ENCODE measurements around the gene SYTL2.
"Not testable (repeated sequence)": the region's sequence is repeated elsewhere in the genome, so short reads cannot be mapped to it uniquely, and the experiment has no call there.

Gene SYTL2

GRCh38 chr11:85682330-85683305 is 128.3 kb downstream of the SYTL2 start:
- DNase-seq (ENCODE audit: low spot score), result peak; percentile 87

- no peak for DNase-seq (ENCODE audit: low spot score)
Observed at GRCh38 chr11:85680897-85681296, 130.0 kb downstream of the SYTL2 start.

- DNase-seq (ENCODE audit: low spot score), result no peak
Observed at GRCh38 chr11:85679576-85679975, 131.4 kb downstream of the SYTL2 start.

- no peak for DNase-seq (ENCODE audit: low spot score)
Observed at GRCh38 chr11:85673393-85673792, 137.5 kb downstream of the SYTL2 start.

GRCh38 chr11:85672105-85672902 is 138.6 kb downstream of the SYTL2 start:
- DNase-seq (ENCODE audit: low spot score), result no peak

GRCh38 chr11:85670949-85671663 is 139.8 kb downstream of the SYTL2 start:
- DNase-seq (ENCODE audit: low spot score), result not testable (repeated sequence)

GRCh38 chr11:85668157-85668556 is 142.8 kb downstream of the SYTL2 start:
- DNase-seq (ENCODE audit: low spot score), result no peak

GRCh38 chr11:85666687-85667086 is 144.3 kb downstream of the SYTL2 start:
- no peak for DNase-seq (ENCODE audit: low spot score)

- DNase-seq (ENCODE audit: low spot score), result no peak
Observed at GRCh38 chr11:85665733-85666132, 145.2 kb downstream of the SYTL2 start.

GRCh38 chr11:85664615-85665481 is 146.1 kb downstream of the SYTL2 start, which contains the start of gene CREBZF:
TSS of gene CREBZF (minus strand) at chr11:85665129. CDS start at chr11:85664875, 254 bp downstream.
- peak; percentile 97 for DNase-seq (ENCODE audit: low spot score)

- peak; percentile 85 for DNase-seq (ENCODE audit: low spot score)
Observed at GRCh38 chr11:85663753-85664614, 147.0 kb downstream of the SYTL2 start.

- DNase-seq (ENCODE audit: low spot score), result no peak
Observed at GRCh38 chr11:85663080-85663752, 147.7 kb downstream of the SYTL2 start.

GRCh38 chr11:85661972-85662664 is 148.8 kb downstream of the SYTL2 start:
- no peak for DNase-seq (ENCODE audit: low spot score)

GRCh38 chr11:85658180-85658579 is 152.8 kb downstream of the SYTL2 start:
- no peak for DNase-seq (ENCODE audit: low spot score)

GRCh38 chr11:85656777-85657176 is 154.2 kb downstream of the SYTL2 start:
- DNase-seq (ENCODE audit: low spot score), result no peak

- not testable (repeated sequence) for DNase-seq (ENCODE audit: low spot score)
Observed at GRCh38 chr11:85654343-85654742, 156.6 kb downstream of the SYTL2 start.

GRCh38 chr11:85652786-85653447 is 158.0 kb downstream of the SYTL2 start:
- no peak for DNase-seq (ENCODE audit: low spot score)

- no peak for DNase-seq (ENCODE audit: low spot score)
Observed at GRCh38 chr11:85651118-85651517, 159.8 kb downstream of the SYTL2 start.

Measured in left forelimb (tissue), 1 donor.